HG02759 (cell line): ENCODE data around the gene RPLP2.

Source experiments
- ATAC-seq: cut with Tn5 transposase; IDR thresholded peaks from one replicate; pipeline ENCODE4 v1.9.1; 2021; ENCODE audit warnings: mild to moderate bottlenecking, moderate library complexity; ENCODE audit not compliant: unreplicated experiment

RPLP2 gene

GRCh38 chr11:846496-847098 lies 36.8 kb downstream of the RPLP2 start:
- ATAC-seq = no peak

GRCh38 chr11:847876-848275 lies 38.1 kb downstream of the RPLP2 start:
- no peak for ATAC-seq

- ATAC-seq = no peak
Observed at GRCh38 chr11:848380-848931, 38.7 kb downstream of the RPLP2 start.

GRCh38 chr11:849104-849824 lies 39.5 kb downstream of the RPLP2 start:
- no peak for ATAC-seq

GRCh38 chr11:849951-850774 lies 40.4 kb downstream of the RPLP2 start:
- ATAC-seq = no peak

GRCh38 chr11:850775-851763 lies 41.3 kb downstream of the RPLP2 start:
- no peak for ATAC-seq

- ATAC-seq = no peak
Observed at GRCh38 chr11:852762-853161, 43.0 kb downstream of the RPLP2 start.

- ATAC-seq = no peak
Observed at GRCh38 chr11:853682-854448, 44.1 kb downstream of the RPLP2 start.

- no peak for ATAC-seq
Observed at GRCh38 chr11:854601-855329, 45.0 kb downstream of the RPLP2 start.

GRCh38 chr11:855330-855674 lies 45.5 kb downstream of the RPLP2 start:
- ATAC-seq = no peak

GRCh38 chr11:855796-856195 lies 46.0 kb downstream of the RPLP2 start:
- ATAC-seq = no peak

- no peak for ATAC-seq
Observed at GRCh38 chr11:856397-856796, 46.6 kb downstream of the RPLP2 start.

GRCh38 chr11:858053-858761 lies 48.4 kb downstream of the RPLP2 start:
- no peak for ATAC-seq

GRCh38 chr11:858762-859339 lies 49.1 kb downstream of the RPLP2 start:
- ATAC-seq = no peak

- ATAC-seq = no peak
Observed at GRCh38 chr11:859394-860131, 49.8 kb downstream of the RPLP2 start.

- ATAC-seq = no peak
Observed at GRCh38 chr11:860234-861104, 50.7 kb downstream of the RPLP2 start.

GRCh38 chr11:861105-861479 lies 51.3 kb downstream of the RPLP2 start:
- no peak for ATAC-seq
